Measurements from ENCODE around the gene RHCE. TPM values are rescaled to one million over a fixed set of nuclear protein-coding genes. Genes with fewer than 3 reads are reported as not detected.
A peak's percentile ranks its signal among the peaks of the same experiment; 100 is the strongest.
"Not testable (repeated sequence)": the region's sequence is repeated elsewhere in the genome, so short reads cannot be mapped to it uniquely, and the experiment has no call there.

Gene RHCE
- total RNA-seq = not detected in 2 replicates
- long read RNA-seq = 0 reads

- not testable (repeated sequence) for H3K9me3 Mint-ChIP-seq (ENCODE audit: low read depth); DNase-seq (ENCODE audit: low spot score, unreplicated experiment); H3K4me1 Mint-ChIP-seq (ENCODE audit: low read depth); H3K36me3 Mint-ChIP-seq (ENCODE audit: insufficient read depth); H3K27ac Mint-ChIP-seq; H3K4me3 Mint-ChIP-seq (ENCODE audit: low read depth)
- peaks cover 15% of the 10 kb centered on the region for H3K27me3 Mint-ChIP-seq
Observed at GRCh38 chr1:25420715-25421114, at the start of gene RHCE. TSS of gene RHCE (minus strand) at chr1:25420825. CDS start at chr1:25420786, 39 bp downstream.

GRCh38 chr1:25469177-25469576, 48.6 kb upstream of the RHCE start:
- H3K4me1 Mint-ChIP-seq (ENCODE audit: low read depth) = peaks cover 6% of the 10 kb centered on the region
- no peak overlapping the region for H3K27ac Mint-ChIP-seq
- H3K9me3 Mint-ChIP-seq (ENCODE audit: low read depth) = no peaks in the 10 kb centered on the region
- no peak for TF ChIP-seq CTCF (IDR thresholded peaks at IDR 0.05; ENCODE audit: unreplicated experiment)
- H3K4me3 Mint-ChIP-seq (ENCODE audit: low read depth) = no peak overlapping the region
- no peaks in the 10 kb centered on the region for H3K27me3 Mint-ChIP-seq
- H3K36me3 Mint-ChIP-seq (ENCODE audit: insufficient read depth) = peaks cover 13% of the 10 kb centered on the region
- no peak for DNase-seq (ENCODE audit: low spot score, unreplicated experiment)

- no peak for DNase-seq (ENCODE audit: low spot score, unreplicated experiment)
- no peaks in the 10 kb centered on the region for H3K27me3 Mint-ChIP-seq
- no peaks in the 10 kb centered on the region for H3K9me3 Mint-ChIP-seq (ENCODE audit: low read depth)
- H3K4me1 Mint-ChIP-seq (ENCODE audit: low read depth) = peaks cover 4% of the 10 kb centered on the region
- no peak overlapping the region for H3K4me3 Mint-ChIP-seq (ENCODE audit: low read depth)
- peaks cover 14% of the 10 kb centered on the region for H3K36me3 Mint-ChIP-seq (ENCODE audit: insufficient read depth)
- H3K27ac Mint-ChIP-seq = peak overlapping the region; percentile 34
- no peak for TF ChIP-seq CTCF (IDR thresholded peaks at IDR 0.05; ENCODE audit: unreplicated experiment)
Observed at GRCh38 chr1:25468033-25468432, 47.4 kb upstream of the RHCE start.

- Mint-ChIP-seq H3K9me3 (ENCODE audit: low read depth) (no peaks in the 10 kb centered on the region), H3K27me3 (no peaks in the 10 kb centered on the region), H3K36me3 (ENCODE audit: insufficient read depth) (peaks cover 14% of the 10 kb centered on the region), H3K4me3 (ENCODE audit: low read depth) (no peak overlapping the region), H3K4me1 (ENCODE audit: low read depth) (peaks cover 4% of the 10 kb centered on the region), H3K27ac (peak overlapping the region; percentile 34)
- DNase-seq (ENCODE audit: low spot score, unreplicated experiment) = no peak
- no peak for TF ChIP-seq CTCF (IDR thresholded peaks at IDR 0.05; ENCODE audit: unreplicated experiment)
Observed at GRCh38 chr1:25467616-25468015, 47.0 kb upstream of the RHCE start.

- no peak overlapping the region for H3K27ac Mint-ChIP-seq
- H3K9me3 Mint-ChIP-seq (ENCODE audit: low read depth) = no peaks in the 10 kb centered on the region
- no peak for DNase-seq (ENCODE audit: low spot score, unreplicated experiment)
- H3K4me3 Mint-ChIP-seq (ENCODE audit: low read depth) = no peak overlapping the region
- H3K27me3 Mint-ChIP-seq = no peaks in the 10 kb centered on the region
- peaks cover 13% of the 10 kb centered on the region for H3K36me3 Mint-ChIP-seq (ENCODE audit: insufficient read depth)
- H3K4me1 Mint-ChIP-seq (ENCODE audit: low read depth) = peaks cover under 1% of the 10 kb centered on the region
- no peak for TF ChIP-seq CTCF (IDR thresholded peaks at IDR 0.05; ENCODE audit: unreplicated experiment)
Observed at GRCh38 chr1:25467193-25467592, 46.6 kb upstream of the RHCE start.

GRCh38 chr1:25462732-25463131, 42.1 kb upstream of the RHCE start:
- TF ChIP-seq CTCF (IDR thresholded peaks at IDR 0.05; ENCODE audit: unreplicated experiment) = no peak
- H3K9me3 Mint-ChIP-seq (ENCODE audit: low read depth) = no peaks in the 10 kb centered on the region
- no peaks in the 10 kb centered on the region for H3K27me3 Mint-ChIP-seq
- H3K27ac Mint-ChIP-seq = no peak overlapping the region
- no peak overlapping the region for H3K4me3 Mint-ChIP-seq (ENCODE audit: low read depth)
- H3K36me3 Mint-ChIP-seq (ENCODE audit: insufficient read depth) = peaks cover 32% of the 10 kb centered on the region
- peaks cover 15% of the 10 kb centered on the region for H3K4me1 Mint-ChIP-seq (ENCODE audit: low read depth)
- DNase-seq (ENCODE audit: low spot score, unreplicated experiment) = no peak
